ENCODE measurements around the gene LRAT.

The LRAT gene

GRCh38 chr4:154760895-154761294, 17.1 kb downstream of the LRAT start:
- no peak for DNase-seq (ENCODE audit: low spot score)
- no peak for FAIRE-seq

DNA sequence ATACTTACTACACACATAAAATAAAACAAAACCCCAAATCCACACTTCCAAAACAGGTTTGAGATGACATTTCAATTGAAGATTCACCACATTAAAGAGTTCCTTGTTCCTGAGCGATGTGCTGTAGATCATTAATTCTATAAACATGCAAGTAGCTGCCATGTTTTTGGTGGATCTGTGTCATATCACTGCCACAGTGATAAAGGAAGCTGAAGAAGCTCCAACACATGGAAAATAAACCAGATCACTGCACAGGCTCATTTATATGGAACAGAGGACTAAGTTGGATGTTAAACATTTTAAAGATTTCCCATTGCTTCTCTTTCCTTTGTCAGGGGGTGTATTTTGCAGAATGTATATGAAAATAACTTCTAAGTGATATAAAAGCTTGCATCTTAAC, 34.5 kb downstream of the LRAT start:
- no peak for DNase-seq (ENCODE audit: low spot score)
- FAIRE-seq: no peak

DNA sequence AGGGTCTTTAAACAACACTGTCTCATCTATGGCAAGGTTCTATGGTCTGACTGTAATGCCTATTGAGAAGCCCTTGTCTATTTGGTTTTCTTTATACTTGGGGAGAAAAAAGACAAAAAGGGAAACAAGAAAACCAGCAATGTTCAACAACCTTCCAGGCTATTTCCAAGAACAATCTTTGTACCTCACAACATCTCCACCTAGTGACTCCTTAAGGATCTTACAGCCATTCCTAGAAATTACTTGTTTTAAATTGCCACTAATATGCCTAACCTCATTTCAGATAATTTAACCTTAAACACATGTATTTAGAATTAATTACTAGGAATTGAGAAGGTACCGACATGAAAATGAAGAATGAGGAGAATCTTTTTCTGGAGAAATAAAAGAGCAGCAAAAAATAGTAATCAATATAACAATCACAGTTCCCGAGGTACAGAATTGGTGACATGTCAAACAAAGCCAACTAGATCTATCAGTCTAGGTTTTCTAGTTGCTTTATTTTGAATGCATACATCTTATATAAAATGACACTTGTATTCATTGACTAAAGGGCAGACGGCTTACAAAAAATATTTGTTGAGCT, 35.7 kb downstream of the LRAT start:
- no peak for DNase-seq (ENCODE audit: low spot score)
- no peak for FAIRE-seq

- no peak for DNase-seq (ENCODE audit: low spot score)
These were observed 37.6 kb downstream of the LRAT start, which contains the start of gene RBM46 for GRCh38 chr4:154781126-154781982. Gene RBM46, plus strand, starts transcription at chr4:154781272. Its CDS starts 15,481 bp downstream, at chr4:154796753.

DNA sequence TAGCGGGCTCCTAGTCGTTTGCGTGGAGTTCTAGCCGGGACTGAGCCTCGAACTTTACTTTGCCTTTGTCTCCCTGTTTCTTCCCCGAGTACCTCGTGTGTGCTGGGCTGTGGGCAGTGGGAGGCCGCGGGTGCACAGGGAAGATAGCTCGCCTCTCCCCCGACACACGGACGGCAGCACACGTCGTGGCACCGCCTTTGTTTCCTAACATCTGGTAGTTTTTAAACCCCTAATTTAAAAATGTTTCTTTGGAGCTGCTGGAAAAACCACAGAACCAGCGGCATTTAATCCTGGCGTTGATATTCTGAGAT, 38.1 kb downstream of the LRAT start:
- FAIRE-seq: no peak
- no peak for DNase-seq (ENCODE audit: low spot score)

More at GRCh38 chr4:154781126-154781982, 37.6 kb downstream of the LRAT start, which contains the start of gene RBM46:
- FAIRE-seq: no peak
